C4-2B (cell line): ENCODE results near the gene MITF.

Experiments
- CTCF ChIP-seq: fragments of 450-650 bp; conservative IDR thresholded peaks from 2 replicates; pipeline ENCODE4 v1.5.1; 2017; ENCODE audit warnings: mild to moderate bottlenecking
- ZFX ChIP-seq: fragments of 450-650 bp; IDR thresholded peaks from 2 replicates; pipeline ENCODE4 v1.6.1; 2017

GRCh38 chr3:69743975-69744906, 5.0 kb downstream of the MITF start:
- TF ChIP-seq CTCF: no peak
- TF ChIP-seq ZFX: no peak
